Esophagus squamous epithelium (tissue), 4 donors: ENCODE results near the gene MOK.

Source experiments
- POLR2A ChIP-seq, 4 donors: fragments of 450-650 bp; IDR thresholded peaks; one replicate each; pipeline ENCODE4 v1.6.1; 2017; ENCODE audit warnings: antibody characterized with exemption in 4 of 4, mild to moderate bottlenecking in 4 of 4, moderate library complexity in 3 of 4
- TF ChIP-seq, protein P1 (sequence below), 6 experiments: fragments of 450-650 bp in 4 of 6; fragments of 200-600 bp in 2 of 6; sonication (generic) in 2 of 6; IDR thresholded peaks; one replicate each; pipeline ENCODE4 v1.5.1; 2016 to 2019; ENCODE audit warnings: antibody characterized with exemption in 6 of 6, mild to moderate bottlenecking in 4 of 6, moderate library complexity in 4 of 6

DNA sequence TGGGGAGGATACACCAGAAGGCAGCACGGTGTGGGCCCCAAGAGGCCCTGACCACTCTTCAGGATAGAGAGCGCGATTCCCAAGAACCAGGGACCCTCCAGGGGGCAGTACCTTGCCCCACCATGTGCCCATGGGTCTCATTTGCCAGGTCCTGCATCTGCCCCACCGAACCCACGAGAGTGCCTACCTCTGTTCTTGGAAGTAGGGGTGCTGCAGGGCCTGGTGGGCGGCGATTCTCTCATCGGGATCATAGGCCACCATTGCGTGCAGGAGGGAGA, 72.7 kb downstream of the MOK start:
- TF ChIP-seq, protein P1, sequence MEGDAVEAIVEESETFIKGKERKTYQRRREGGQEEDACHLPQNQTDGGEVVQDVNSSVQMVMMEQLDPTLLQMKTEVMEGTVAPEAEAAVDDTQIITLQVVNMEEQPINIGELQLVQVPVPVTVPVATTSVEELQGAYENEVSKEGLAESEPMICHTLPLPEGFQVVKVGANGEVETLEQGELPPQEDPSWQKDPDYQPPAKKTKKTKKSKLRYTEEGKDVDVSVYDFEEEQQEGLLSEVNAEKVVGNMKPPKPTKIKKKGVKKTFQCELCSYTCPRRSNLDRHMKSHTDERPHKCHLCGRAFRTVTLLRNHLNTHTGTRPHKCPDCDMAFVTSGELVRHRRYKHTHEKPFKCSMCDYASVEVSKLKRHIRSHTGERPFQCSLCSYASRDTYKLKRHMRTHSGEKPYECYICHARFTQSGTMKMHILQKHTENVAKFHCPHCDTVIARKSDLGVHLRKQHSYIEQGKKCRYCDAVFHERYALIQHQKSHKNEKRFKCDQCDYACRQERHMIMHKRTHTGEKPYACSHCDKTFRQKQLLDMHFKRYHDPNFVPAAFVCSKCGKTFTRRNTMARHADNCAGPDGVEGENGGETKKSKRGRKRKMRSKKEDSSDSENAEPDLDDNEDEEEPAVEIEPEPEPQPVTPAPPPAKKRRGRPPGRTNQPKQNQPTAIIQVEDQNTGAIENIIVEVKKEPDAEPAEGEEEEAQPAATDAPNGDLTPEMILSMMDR (IDR thresholded peaks at IDR 0.05) = no peak
- no peak for TF ChIP-seq POLR2A (IDR thresholded peaks at IDR 0.05)
